AG04449 (cell line): ENCODE data around the gene CDHR4.
"Not testable (repeated sequence)": the region's sequence is repeated elsewhere in the genome, so short reads cannot be mapped to it uniquely, and the experiment has no call there.

ENCODE experiments used
- CTCF ChIA-PET: fragments of 350-600 bp; formaldehyde crosslinking; extraction: SDS; loops from one replicate; lab custom pipeline; 2021; ENCODE audit warnings: antibody characterized with exemption; lab: Yijun Ruan, JAX
- POLR2A ChIA-PET: fragments of 400-600, 350-600 bp; formaldehyde crosslinking; extraction: SDS; loops from one replicate; lab custom pipeline; 2020; ENCODE audit warnings: antibody characterized with exemption, inconsistent platforms; lab: Yijun Ruan, JAX
- DNase-seq: peaks from one replicate; pipeline ENCODE4 v3.0.0-alpha.2; 2010; ENCODE audit warnings: low read depth, low spot score
- H3K4me3 ChIP-seq: 2 replicates; pipeline ENCODE4 v1.5.1; 2011; ENCODE audit warnings: low read depth, mild to moderate bottlenecking, control low read depth, low read length
- CTCF ChIP-seq: IDR thresholded peaks from one replicate; pipeline ENCODE4 v1.5.1; 2011; ENCODE audit warnings: mild to moderate bottlenecking, moderate library complexity, low read length, control low read depth, inconsistent platforms; ENCODE audit not compliant: insufficient read depth; ENCODE audit errors: missing control alignments

The CDHR4 gene

GRCh38 chr3:49756036-49756435, 43.6 kb downstream of the CDHR4 start:
- CTCF ChIA-PET = interaction anchor here (0.7 to 1.8 kb wide), 4 partner anchors 14 to 144 kb away, joined by 3 to 5 read pairs (median 3); partner anchors contain the start of gene INKA1
- H3K4me3 ChIP-seq = no peak overlapping the region
- no peak for TF ChIP-seq CTCF
- no peak for DNase-seq
- POLR2A ChIA-PET = no interaction called here

- no peak for DNase-seq
- no peak for TF ChIP-seq CTCF
- ChIA-PET POLR2A (no interaction called here), CTCF (interaction anchor here (1.2 kb wide), 1 partner anchor 85 kb away, joined by 5 read pairs; no protein-coding TSS in a partner anchor)
- no peak overlapping the region for H3K4me3 ChIP-seq
These were observed 45.1 kb downstream of the CDHR4 start for GRCh38 chr3:49754536-49754935.

GRCh38 chr3:49751501-49751900, 48.2 kb downstream of the CDHR4 start:
- no peak for DNase-seq
- CTCF ChIA-PET = no interaction called here
- TF ChIP-seq CTCF = no peak
- H3K4me3 ChIP-seq = no peak overlapping the region
- POLR2A ChIA-PET = no interaction called here

GRCh38 chr3:49750056-49750455, 49.6 kb downstream of the CDHR4 start:
- ChIA-PET POLR2A (no interaction called here), CTCF (interaction anchor here (1.0 kb wide), 1 partner anchor 89 kb away, joined by 3 read pairs; no protein-coding TSS in a partner anchor)
- no peak for TF ChIP-seq CTCF
- DNase-seq = no peak
- H3K4me3 ChIP-seq = no peak overlapping the region

GRCh38 chr3:49748874-49749273, 50.8 kb downstream of the CDHR4 start:
- POLR2A ChIA-PET, H3K4me3 ChIP-seq, DNase-seq: not testable (repeated sequence)
- CTCF ChIA-PET = interaction anchor here (0.7 to 1.0 kb wide), 3 partner anchors 22 to 45 kb away, joined by 3 to 5 read pairs (median 4); partner anchors contain the start of gene IP6K1

GRCh38 chr3:49747792-49748480, 51.7 kb downstream of the CDHR4 start:
- no peak overlapping the region for H3K4me3 ChIP-seq
- ChIA-PET POLR2A (interaction anchor here (0.6 kb wide), 1 partner anchor 431 kb away, joined by 3 read pairs; no protein-coding TSS in a partner anchor), CTCF (interaction anchor here (0.7 to 2.0 kb wide), 3 partner anchors 23 to 91 kb away, joined by 4 to 8 read pairs (median 5); partner anchors contain the start of gene IP6K1)
- TF ChIP-seq CTCF = no peak
- no peak for DNase-seq

- no peak for TF ChIP-seq CTCF
- ChIA-PET POLR2A (no interaction called here), CTCF (no interaction called here)
- DNase-seq = no peak
- H3K4me3 ChIP-seq = no peak overlapping the region
These were observed 53.7 kb downstream of the CDHR4 start for GRCh38 chr3:49745986-49746385.
